GM19240 (cell line): ENCODE results near the gene MRPL4.
"Not testable (repeated sequence)": the region's sequence is repeated elsewhere in the genome, so short reads cannot be mapped to it uniquely, and the experiment has no call there.

Experiments used
- DNase-seq: peaks from one replicate; pipeline ENCODE4 v3.0.0; 2011; ENCODE audit warnings: low spot score; ENCODE audit not compliant: insufficient read length

The MRPL4 gene

DNA sequence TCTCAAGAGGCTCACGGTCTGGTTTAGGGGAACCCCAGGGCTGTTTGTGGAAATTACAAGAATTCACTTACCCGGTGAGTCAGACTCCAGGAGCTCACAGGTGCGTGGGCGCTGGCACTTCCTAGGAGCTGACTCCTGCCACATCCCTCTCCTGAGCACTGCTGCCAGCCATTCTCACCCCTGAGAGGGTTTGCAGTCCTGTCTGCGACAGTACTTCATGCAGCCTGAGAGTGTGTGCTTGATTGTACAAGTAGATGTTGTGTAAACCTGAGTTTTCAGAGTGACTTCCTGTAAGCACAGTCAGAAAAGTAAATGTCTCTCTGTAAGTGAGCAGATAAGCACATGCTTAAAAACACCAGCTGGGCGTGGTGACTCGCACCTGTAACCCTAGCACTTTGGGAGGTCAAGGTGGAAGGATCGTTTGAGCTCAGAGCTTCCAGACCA is 8.1 kb downstream of the MRPL4 start:
- no peak for DNase-seq

GRCh38 chr19:10262771-10263170 is 10.8 kb downstream of the MRPL4 start:
- DNase-seq = no peak

GRCh38 chr19:10266706-10267105 is 14.7 kb downstream of the MRPL4 start:
- DNase-seq = no peak

- no peak for DNase-seq
Measured at GRCh38 chr19:10268071-10268470, 16.1 kb downstream of the MRPL4 start.

DNA sequence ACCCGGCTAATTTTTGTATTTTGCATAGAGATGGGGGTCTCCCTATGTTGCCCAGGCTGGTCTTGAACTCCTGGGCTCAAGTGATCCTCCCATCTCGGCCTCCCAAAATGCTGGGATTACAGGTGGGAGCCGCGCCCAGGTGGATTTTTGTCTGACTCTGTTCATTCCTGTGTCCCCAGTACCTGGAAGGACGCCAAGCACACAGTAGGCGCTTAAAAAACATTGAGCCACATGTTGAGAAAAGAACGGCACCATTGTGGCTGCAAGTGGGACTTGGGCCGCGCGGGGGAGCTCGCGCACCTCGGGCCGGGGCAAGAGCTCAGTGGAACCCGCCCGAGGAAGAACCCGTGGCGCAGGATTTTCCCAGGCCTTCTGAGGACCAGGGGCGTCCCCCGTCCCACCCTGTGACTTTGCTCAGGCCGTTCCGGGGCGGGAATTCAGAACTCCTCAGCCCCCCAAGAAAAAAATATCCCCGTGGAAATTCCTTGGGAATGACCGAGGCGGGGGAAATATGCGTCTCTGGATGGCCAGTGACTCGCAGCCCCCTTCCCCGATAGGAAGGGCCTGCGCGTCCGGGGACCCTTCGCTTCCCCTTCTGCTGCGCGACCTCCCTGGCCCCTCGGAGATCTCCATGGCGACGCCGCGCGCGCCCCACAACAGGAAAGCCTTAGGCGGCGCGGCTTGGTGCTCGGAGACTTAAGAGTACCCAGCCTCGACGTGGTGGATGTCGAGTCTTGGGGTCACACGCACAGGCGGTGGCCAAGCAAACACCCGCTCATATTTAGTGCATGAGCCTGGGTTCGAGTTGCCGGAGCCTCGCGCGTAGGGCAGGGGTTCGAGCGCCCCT is 17.5 kb downstream of the MRPL4 start:
- no peak for DNase-seq

DNA sequence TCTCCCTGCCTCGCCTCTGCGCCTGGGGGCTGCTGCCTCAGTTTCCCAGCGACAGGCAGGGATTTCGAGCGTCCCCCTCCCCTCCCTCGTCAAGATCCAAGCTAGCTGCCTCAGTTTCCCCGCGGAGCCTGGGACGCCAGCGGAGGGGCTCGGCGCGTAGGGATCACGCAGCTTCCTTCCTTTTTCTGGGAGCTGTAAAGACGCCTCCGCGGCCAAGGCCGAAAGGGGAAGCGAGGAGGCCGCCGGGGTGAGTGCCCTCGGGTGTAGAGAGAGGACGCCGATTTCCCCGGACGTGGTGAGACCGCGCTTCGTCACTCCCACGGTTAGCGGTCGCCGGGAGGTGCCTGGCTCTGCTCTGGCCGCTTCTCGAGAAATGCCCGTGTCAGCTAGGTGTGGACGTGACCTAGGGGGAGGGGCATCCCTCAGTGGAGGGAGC is 18.2 kb downstream of the MRPL4 start:
- DNase-seq = no peak

- DNase-seq = no peak
Measured at GRCh38 chr19:10270616-10271394, 18.8 kb downstream of the MRPL4 start, which contains the start of gene ICAM1. ICAM1 (plus strand) TSS chr19:10271120; CDS start chr19:10271160, 40 bp downstream.

DNA sequence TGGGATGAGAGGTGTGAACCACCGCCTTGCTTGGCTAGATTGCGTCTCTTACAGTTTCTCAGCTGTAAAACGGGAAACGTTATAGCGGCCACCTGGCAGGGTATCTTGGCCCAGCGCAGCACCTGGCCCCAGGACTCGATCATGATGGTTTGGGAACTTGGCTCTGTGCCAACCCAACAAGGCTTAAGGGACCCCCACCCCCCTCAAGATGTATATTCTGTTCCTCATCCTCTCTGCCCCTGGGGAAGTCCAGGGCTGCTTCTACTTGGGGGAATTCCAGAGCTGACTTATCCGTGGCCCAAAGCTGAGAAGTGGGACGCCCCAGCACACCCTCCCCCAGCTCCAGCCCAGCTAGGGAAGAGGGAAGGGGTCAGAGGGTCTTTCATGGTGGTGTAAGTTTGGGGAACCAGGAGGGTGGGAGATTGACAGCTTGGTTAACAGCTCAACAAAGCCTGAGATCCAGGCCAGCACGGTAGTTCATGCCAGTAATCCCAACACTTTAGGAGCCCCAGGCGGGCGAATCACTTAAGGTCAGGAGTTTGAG is 19.6 kb downstream of the MRPL4 start:
- DNase-seq = no peak

DNA sequence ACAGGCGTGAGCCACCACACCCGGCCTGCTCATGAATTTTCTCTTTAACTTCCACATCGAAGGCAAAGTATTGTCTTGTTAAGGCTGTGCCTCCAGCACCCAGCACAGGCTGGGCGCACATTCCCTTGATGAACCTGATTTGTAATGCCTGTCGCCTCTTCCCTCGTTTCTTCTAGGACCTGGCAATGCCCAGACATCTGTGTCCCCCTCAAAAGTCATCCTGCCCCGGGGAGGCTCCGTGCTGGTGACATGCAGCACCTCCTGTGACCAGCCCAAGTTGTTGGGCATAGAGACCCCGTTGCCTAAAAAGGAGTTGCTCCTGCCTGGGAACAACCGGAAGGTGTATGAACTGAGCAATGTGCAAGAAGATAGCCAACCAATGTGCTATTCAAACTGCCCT is 22.6 kb downstream of the MRPL4 start:
- DNase-seq = no peak

DNA sequence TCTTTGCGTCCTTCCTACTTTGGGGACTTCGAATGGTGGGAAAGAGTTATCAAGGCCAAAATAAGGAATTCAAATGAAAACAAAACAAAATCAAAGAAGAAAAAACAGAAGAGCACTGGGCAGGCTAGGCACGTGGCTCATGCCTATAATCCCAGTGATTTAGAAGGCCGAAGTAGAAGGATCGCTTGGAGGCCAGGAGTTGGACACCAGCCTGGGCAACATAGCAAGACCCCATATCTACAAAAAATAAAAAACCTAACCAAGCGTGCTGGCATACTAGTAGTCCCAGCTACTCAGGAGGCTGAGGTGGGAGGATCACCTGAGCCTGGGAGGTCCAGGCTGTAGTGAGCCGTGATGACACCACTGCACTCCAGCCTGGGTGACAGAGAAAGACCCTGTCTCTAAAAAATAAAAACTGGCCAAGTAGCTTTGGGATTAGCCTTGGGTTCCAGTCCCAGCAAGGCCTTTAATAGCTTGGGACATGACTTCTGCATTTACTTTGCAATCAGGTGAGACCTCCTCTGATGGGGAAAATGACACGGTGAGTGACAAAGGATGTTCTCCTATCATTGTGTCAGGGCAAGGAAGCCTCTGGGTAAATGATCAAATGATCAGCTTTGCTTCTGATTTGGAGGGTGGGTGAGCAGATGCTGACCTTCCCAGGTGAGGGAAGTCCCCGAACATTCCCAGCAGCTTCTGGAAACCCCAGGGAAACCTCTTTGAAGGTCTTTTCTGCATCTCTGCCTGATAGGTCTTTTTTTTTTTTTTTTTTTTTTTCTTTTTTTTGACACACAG is 26.0 kb downstream of the MRPL4 start:
- no peak for DNase-seq

- no peak for DNase-seq
Measured at GRCh38 chr19:10278935-10279334, 26.9 kb downstream of the MRPL4 start.

- no peak for DNase-seq
Measured at GRCh38 chr19:10279737-10280442, 27.9 kb downstream of the MRPL4 start.

DNA sequence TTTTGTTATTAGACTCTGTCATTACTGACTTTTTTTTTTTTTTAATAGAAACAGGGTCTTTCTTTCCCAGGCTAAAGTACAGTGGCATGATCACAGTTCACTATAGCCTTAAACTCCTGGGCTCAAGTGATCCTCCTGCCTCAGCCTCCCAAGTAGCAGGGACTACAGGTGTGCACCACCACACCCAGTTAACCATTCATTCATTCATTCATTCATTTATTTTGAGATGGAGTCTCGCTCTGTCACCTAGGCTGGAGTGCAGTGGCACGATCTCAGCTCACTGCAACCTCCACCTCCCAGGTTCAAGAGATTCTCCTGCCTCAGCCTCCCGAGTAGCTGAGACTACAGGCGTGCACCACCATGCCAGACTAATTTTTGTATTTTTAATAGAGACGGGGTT is 30.0 kb downstream of the MRPL4 start:
- not testable (repeated sequence) for DNase-seq

DNA sequence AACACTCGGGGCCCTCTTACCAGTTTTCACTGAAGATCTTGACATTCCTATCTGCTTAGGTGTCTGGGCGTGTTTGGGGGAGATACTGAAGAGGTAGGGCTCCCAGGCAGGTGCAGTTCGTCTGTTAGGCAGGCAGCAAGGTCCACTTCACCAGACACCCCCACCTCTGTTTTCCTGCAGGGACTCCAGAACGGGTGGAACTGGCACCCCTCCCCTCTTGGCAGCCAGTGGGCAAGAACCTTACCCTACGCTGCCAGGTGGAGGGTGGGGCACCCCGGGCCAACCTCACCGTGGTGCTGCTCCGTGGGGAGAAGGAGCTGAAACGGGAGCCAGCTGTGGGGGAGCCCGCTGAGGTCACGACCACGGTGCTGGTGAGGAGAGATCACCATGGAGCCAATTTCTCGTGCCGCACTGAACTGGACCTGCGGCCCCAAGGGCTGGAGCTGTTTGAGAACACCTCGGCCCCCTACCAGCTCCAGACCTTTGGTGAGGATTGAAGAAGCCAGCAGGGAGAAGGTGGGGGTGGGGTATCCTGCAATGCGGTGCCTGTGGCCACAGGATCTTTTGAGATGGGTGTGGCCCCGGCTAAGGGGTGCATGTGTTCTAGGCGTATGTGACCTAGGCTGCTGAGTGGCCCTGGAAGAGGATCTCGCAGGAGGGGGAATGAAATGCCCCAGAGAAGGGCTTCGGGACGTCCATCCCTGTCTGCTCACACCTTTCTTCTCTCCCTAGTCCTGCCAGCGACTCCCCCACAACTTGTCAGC is 31.5 kb downstream of the MRPL4 start:
- DNase-seq = no peak

DNA sequence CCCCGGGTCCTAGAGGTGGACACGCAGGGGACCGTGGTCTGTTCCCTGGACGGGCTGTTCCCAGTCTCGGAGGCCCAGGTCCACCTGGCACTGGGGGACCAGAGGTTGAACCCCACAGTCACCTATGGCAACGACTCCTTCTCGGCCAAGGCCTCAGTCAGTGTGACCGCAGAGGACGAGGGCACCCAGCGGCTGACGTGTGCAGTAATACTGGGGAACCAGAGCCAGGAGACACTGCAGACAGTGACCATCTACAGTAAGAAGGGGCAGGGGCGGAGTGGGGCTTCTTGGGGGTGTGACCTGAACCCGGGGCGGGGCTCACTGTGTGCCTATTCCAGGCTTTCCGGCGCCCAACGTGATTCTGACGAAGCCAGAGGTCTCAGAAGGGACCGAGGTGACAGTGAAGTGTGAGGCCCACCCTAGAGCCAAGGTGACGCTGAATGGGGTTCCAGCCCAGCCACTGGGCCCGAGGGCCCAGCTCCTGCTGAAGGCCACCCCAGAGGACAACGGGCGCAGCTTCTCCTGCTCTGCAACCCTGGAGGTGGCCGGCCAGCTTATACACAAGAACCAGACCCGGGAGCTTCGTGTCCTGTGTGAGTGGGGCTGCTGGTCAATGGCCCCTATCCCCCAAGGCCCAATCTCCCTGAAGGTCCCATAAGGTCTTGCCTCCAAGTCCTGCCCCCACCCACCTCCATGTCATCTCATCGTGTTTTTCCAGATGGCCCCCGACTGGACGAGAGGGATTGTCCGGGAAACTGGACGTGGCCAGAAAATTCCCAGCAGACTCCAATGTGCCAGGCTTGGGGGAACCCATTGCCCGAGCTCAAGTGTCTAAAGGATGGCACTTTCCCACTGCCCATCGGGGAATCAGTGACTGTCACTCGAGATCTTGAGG is 32.3 kb downstream of the MRPL4 start:
- DNase-seq = no peak

- no peak for DNase-seq
Measured at GRCh38 chr19:10284960-10285278, 32.9 kb downstream of the MRPL4 start.

- no peak for DNase-seq
Measured at GRCh38 chr19:10285393-10285792, 33.4 kb downstream of the MRPL4 start.

- no peak for DNase-seq
Measured at GRCh38 chr19:10286803-10287737, 35.1 kb downstream of the MRPL4 start, which contains the start of gene ICAM4. ICAM4 (plus strand) TSS chr19:10286955; CDS start chr19:10287013, 58 bp downstream.
